HG02642 (cell line): Measurements from ENCODE around the gene GP5.

Source experiments
- ATAC-seq: cut with Tn5 transposase; IDR thresholded peaks from one replicate; pipeline ENCODE4 v1.9.1; 2021; ENCODE audit warnings: mild to moderate bottlenecking; ENCODE audit not compliant: unreplicated experiment, poor library complexity

GP5 gene

GRCh38 chr3:194397757-194398312, 1.2 kb downstream of the GP5 start:
- no peak for ATAC-seq

- no peak for ATAC-seq
Measured at GRCh38 chr3:194396859-194397756, 2.0 kb downstream of the GP5 start.

- ATAC-seq = no peak
Measured at GRCh38 chr3:194396539-194396858, 2.6 kb downstream of the GP5 start.

GRCh38 chr3:194395778-194396538, 3.1 kb downstream of the GP5 start:
- ATAC-seq = no peak

- no peak for ATAC-seq
Measured at GRCh38 chr3:194395212-194395611, 3.9 kb downstream of the GP5 start.

GRCh38 chr3:194392576-194392975, 6.5 kb downstream of the GP5 start:
- ATAC-seq = no peak

GRCh38 chr3:194390835-194391234, 8.2 kb downstream of the GP5 start:
- no peak for ATAC-seq

- ATAC-seq = no peak
Measured at GRCh38 chr3:194389269-194389668, 9.8 kb downstream of the GP5 start.

- ATAC-seq = no peak
Measured at GRCh38 chr3:194387926-194388418, 11.1 kb downstream of the GP5 start.

- ATAC-seq = no peak
Measured at GRCh38 chr3:194387276-194387675, 11.8 kb downstream of the GP5 start.

- no peak for ATAC-seq
Measured at GRCh38 chr3:194386648-194387047, 12.4 kb downstream of the GP5 start.

- no peak for ATAC-seq
Measured at GRCh38 chr3:194386066-194386465, 13.0 kb downstream of the GP5 start.

- ATAC-seq = no peak
Measured at GRCh38 chr3:194384569-194385001, 14.5 kb downstream of the GP5 start.

GRCh38 chr3:194384156-194384555, 14.9 kb downstream of the GP5 start:
- ATAC-seq = no peak

GRCh38 chr3:194383276-194383940, 15.7 kb downstream of the GP5 start:
- no peak for ATAC-seq

GRCh38 chr3:194382892-194383223, 16.2 kb downstream of the GP5 start:
- no peak for ATAC-seq

- ATAC-seq = no peak
Measured at GRCh38 chr3:194382196-194382891, 16.7 kb downstream of the GP5 start.

GRCh38 chr3:194381460-194381875, 17.6 kb downstream of the GP5 start:
- ATAC-seq = no peak

- ATAC-seq = no peak
Measured at GRCh38 chr3:194380326-194380725, 18.7 kb downstream of the GP5 start.

- no peak for ATAC-seq
Measured at GRCh38 chr3:194379651-194380050, 19.4 kb downstream of the GP5 start.
